Stimulated activated effector memory CD8-positive, alpha-beta T cell treated with anti-CD3 and anti-CD28 coated beads, Interleukin-12 subunit alpha, Interleukin-12 subunit beta, amount 100 ng/mL, for 72 hours (primary cell): ENCODE measurements around the gene SH2D3A.
"Not testable (repeated sequence)": the region's sequence is repeated elsewhere in the genome, so short reads cannot be mapped to it uniquely, and the experiment has no call there.

Source experiments
- ATAC-seq: fragments of 150-1000 bp; cut with Tn5 transposase; 2 replicates; pipeline ENCODE4 v1.10.0; 2021
- DNase-seq, 2 donors: peaks; one replicate each; pipeline ENCODE4 v3.0.0; 2021 to 2022; ENCODE audit warnings: low spot score in 2 of 2
- H3K27ac Mint-ChIP-seq: one replicate; pipeline ENCODE4 v1.8.0; 2022; ENCODE audit warnings: mild to moderate bottlenecking, mixed read lengths
- H3K36me3 Mint-ChIP-seq: one replicate; pipeline ENCODE4 v1.8.0; 2022; ENCODE audit warnings: mild to moderate bottlenecking, mixed read lengths
- H3K4me1 Mint-ChIP-seq: one replicate; pipeline ENCODE4 v1.8.0; 2022; ENCODE audit warnings: mixed read lengths
- H3K4me3 Mint-ChIP-seq: one replicate; pipeline ENCODE4 v1.8.0; 2022; ENCODE audit warnings: mild to moderate bottlenecking, mixed read lengths
- H3K9me3 Mint-ChIP-seq: one replicate; pipeline ENCODE4 v1.8.0; 2022; ENCODE audit warnings: mixed read lengths

The SH2D3A gene

GRCh38 chr19:6767357-6768235 lies at the start of gene SH2D3A:
Gene SH2D3A, minus strand, starts transcription at chr19:6767435. Its CDS starts 3,687 bp downstream, at chr19:6763748.
- DNase-seq (peak; percentile 89 to 98), ATAC-seq (peak; percentile 78)
- Mint-ChIP-seq H3K4me1 (peaks cover 39% of the 10 kb centered on the region), H3K36me3 (peaks cover 4% of the 10 kb centered on the region), H3K4me3 (peak within 1 kb of the TSS; percentile 80), H3K27ac (peak within 1 kb of the TSS; percentile 72), H3K9me3 (no peaks in the 10 kb centered on the region)

- Mint-ChIP-seq H3K36me3 (peaks cover 44% of the 10 kb centered on the region), H3K9me3 (no peaks in the 10 kb centered on the region), H3K27ac (peak overlapping the region; percentile 51), H3K4me1 (peaks cover 72% of the 10 kb centered on the region), H3K4me3 (no peak overlapping the region)
- peak; percentile 63 for ATAC-seq
- no peak for DNase-seq
These were observed 46.4 kb upstream of the SH2D3A start for GRCh38 chr19:6813659-6814058.

GRCh38 chr19:6812612-6813011 lies 45.4 kb upstream of the SH2D3A start:
- Mint-ChIP-seq H3K4me1 (peaks cover 69% of the 10 kb centered on the region), H3K9me3 (no peaks in the 10 kb centered on the region), H3K4me3 (no peak overlapping the region), H3K36me3 (peaks cover 39% of the 10 kb centered on the region), H3K27ac (peak overlapping the region; percentile 38)
- DNase-seq: no peak
- ATAC-seq: peak; percentile 22

- Mint-ChIP-seq H3K36me3 (peaks cover 39% of the 10 kb centered on the region), H3K4me3 (no peak overlapping the region), H3K4me1 (peaks cover 75% of the 10 kb centered on the region), H3K27ac (peak overlapping the region; percentile 38), H3K9me3 (no peaks in the 10 kb centered on the region)
- ATAC-seq: no peak
- no peak for DNase-seq
These were observed 44.7 kb upstream of the SH2D3A start for GRCh38 chr19:6811906-6812305.

GRCh38 chr19:6811378-6811777 lies 44.1 kb upstream of the SH2D3A start:
- H3K27ac Mint-ChIP-seq: peak overlapping the region; percentile 38
- DNase-seq (no peak), ATAC-seq (no peak)
- H3K4me3 Mint-ChIP-seq: no peak overlapping the region
- no peaks in the 10 kb centered on the region for H3K9me3 Mint-ChIP-seq
- H3K36me3 Mint-ChIP-seq: peaks cover 44% of the 10 kb centered on the region
- H3K4me1 Mint-ChIP-seq: peaks cover 77% of the 10 kb centered on the region

GRCh38 chr19:6809262-6809661 lies 42.0 kb upstream of the SH2D3A start:
- ATAC-seq (no peak), DNase-seq (no peak)
- Mint-ChIP-seq H3K4me3 (no peak overlapping the region), H3K9me3 (no peaks in the 10 kb centered on the region), H3K36me3 (peaks cover 35% of the 10 kb centered on the region), H3K27ac (peak overlapping the region; percentile 52), H3K4me1 (peaks cover 61% of the 10 kb centered on the region)

GRCh38 chr19:6808494-6808893 lies 41.3 kb upstream of the SH2D3A start:
- peaks cover 65% of the 10 kb centered on the region for H3K4me1 Mint-ChIP-seq
- H3K9me3 Mint-ChIP-seq: no peaks in the 10 kb centered on the region
- H3K27ac Mint-ChIP-seq: no peak overlapping the region
- H3K36me3 Mint-ChIP-seq: peaks cover 35% of the 10 kb centered on the region
- DNase-seq (no peak), ATAC-seq (no peak)
- H3K4me3 Mint-ChIP-seq: no peak overlapping the region

GRCh38 chr19:6807291-6807690 lies 40.1 kb upstream of the SH2D3A start:
- Mint-ChIP-seq H3K9me3 (no peaks in the 10 kb centered on the region), H3K4me3 (no peak overlapping the region), H3K27ac (peak overlapping the region; percentile 38), H3K36me3 (peaks cover 33% of the 10 kb centered on the region), H3K4me1 (peaks cover 65% of the 10 kb centered on the region)
- ATAC-seq (no peak), DNase-seq (no peak)

- Mint-ChIP-seq H3K4me1 (peaks cover 65% of the 10 kb centered on the region), H3K9me3 (no peaks in the 10 kb centered on the region), H3K4me3 (no peak overlapping the region), H3K27ac (peak overlapping the region; percentile 38), H3K36me3 (peaks cover 39% of the 10 kb centered on the region)
- ATAC-seq (no peak), DNase-seq (no peak)
These were observed 39.3 kb upstream of the SH2D3A start for GRCh38 chr19:6806488-6806887.

GRCh38 chr19:6803036-6803404 lies 35.8 kb upstream of the SH2D3A start:
- Mint-ChIP-seq H3K36me3 (peaks cover 53% of the 10 kb centered on the region), H3K4me3 (peak overlapping the region; percentile 86), H3K4me1 (peaks cover 67% of the 10 kb centered on the region), H3K9me3 (no peaks in the 10 kb centered on the region), H3K27ac (peak overlapping the region; percentile 95)
- DNase-seq (peak in 1 of 2 donors; percentile 53), ATAC-seq (no peak)

GRCh38 chr19:6802336-6803035 lies 35.3 kb upstream of the SH2D3A start:
- Mint-ChIP-seq H3K4me1 (peaks cover 72% of the 10 kb centered on the region), H3K4me3 (peak overlapping the region; percentile 86), H3K36me3 (peaks cover 53% of the 10 kb centered on the region), H3K9me3 (no peaks in the 10 kb centered on the region), H3K27ac (peak overlapping the region; percentile 95)
- peak; percentile 62 to 91 for DNase-seq
- ATAC-seq: peak; percentile 87

- Mint-ChIP-seq H3K4me1 (peaks cover 70% of the 10 kb centered on the region), H3K9me3 (no peaks in the 10 kb centered on the region), H3K27ac (peak overlapping the region; percentile 95), H3K36me3 (peaks cover 52% of the 10 kb centered on the region), H3K4me3 (peak overlapping the region; percentile 86)
- ATAC-seq: peak; percentile 80
- DNase-seq: peak; percentile 51 to 90
These were observed 34.4 kb upstream of the SH2D3A start for GRCh38 chr19:6801485-6802086.

GRCh38 chr19:6800991-6801484 lies 33.8 kb upstream of the SH2D3A start:
- H3K36me3 Mint-ChIP-seq: peaks cover 52% of the 10 kb centered on the region
- H3K4me1 Mint-ChIP-seq: peaks cover 72% of the 10 kb centered on the region
- no peaks in the 10 kb centered on the region for H3K9me3 Mint-ChIP-seq
- ATAC-seq (peak; percentile 34), DNase-seq (no peak)
- H3K27ac Mint-ChIP-seq: peak overlapping the region; percentile 95
- peak overlapping the region; percentile 86 for H3K4me3 Mint-ChIP-seq

- DNase-seq: peak in 1 of 2 donors; percentile 51
- not testable (repeated sequence) for H3K9me3 Mint-ChIP-seq, ATAC-seq
- peak overlapping the region; percentile 95 for H3K27ac Mint-ChIP-seq
- peaks cover 79% of the 10 kb centered on the region for H3K4me1 Mint-ChIP-seq
- H3K36me3 Mint-ChIP-seq: peaks cover 55% of the 10 kb centered on the region
- H3K4me3 Mint-ChIP-seq: peak overlapping the region; percentile 86
These were observed 33.0 kb upstream of the SH2D3A start for GRCh38 chr19:6800160-6800790.

GRCh38 chr19:6797646-6798045 lies 30.4 kb upstream of the SH2D3A start:
- peaks cover 64% of the 10 kb centered on the region for H3K36me3 Mint-ChIP-seq
- no peak overlapping the region for H3K27ac Mint-ChIP-seq
- ATAC-seq (no peak), DNase-seq (no peak)
- peaks cover 4% of the 10 kb centered on the region for H3K9me3 Mint-ChIP-seq
- no peak overlapping the region for H3K4me3 Mint-ChIP-seq
- peaks cover 82% of the 10 kb centered on the region for H3K4me1 Mint-ChIP-seq
